Measurements from ENCODE around the gene INMT. TPM values are rescaled to one million over a fixed set of nuclear protein-coding genes. Genes with fewer than 3 reads are reported as not detected.

INMT gene
- total and polyA plus RNA-seq, 2 experiments from 2014 or later, result 0.79 to 1.1 TPM

GRCh38 chr7:30797176-30798040, 45.5 kb downstream of the INMT start (continued):
- no peak for TF ChIP-seq ZNF462 (CRISPR knock-in tag; IDR thresholded peaks at IDR 0.05)
- TF ChIP-seq NANOG (IDR thresholded peaks at IDR 0.05; ENCODE audit: borderline replicate concordance), result no peak
- no peak for TF ChIP-seq STAT1 (IDR thresholded peaks at IDR 0.05; ENCODE audit: unreplicated experiment)
- no peak for TF ChIP-seq REST (IDR thresholded peaks at IDR 0.05; ENCODE audit: unreplicated experiment)

Data from GM23338 (cell line).